ENCODE measurements around the gene RTN4IP1.
"Not testable (repeated sequence)": the region's sequence is repeated elsewhere in the genome, so short reads cannot be mapped to it uniquely, and the experiment has no call there.

The RTN4IP1 gene

GRCh38 chr6:106579281-106579680 is 50.0 kb downstream of the RTN4IP1 start:
- DNase-seq (ENCODE audit: low read depth): no peak

- no peak for DNase-seq (ENCODE audit: low read depth)
Measured at GRCh38 chr6:106574741-106575458, 54.4 kb downstream of the RTN4IP1 start.

DNA sequence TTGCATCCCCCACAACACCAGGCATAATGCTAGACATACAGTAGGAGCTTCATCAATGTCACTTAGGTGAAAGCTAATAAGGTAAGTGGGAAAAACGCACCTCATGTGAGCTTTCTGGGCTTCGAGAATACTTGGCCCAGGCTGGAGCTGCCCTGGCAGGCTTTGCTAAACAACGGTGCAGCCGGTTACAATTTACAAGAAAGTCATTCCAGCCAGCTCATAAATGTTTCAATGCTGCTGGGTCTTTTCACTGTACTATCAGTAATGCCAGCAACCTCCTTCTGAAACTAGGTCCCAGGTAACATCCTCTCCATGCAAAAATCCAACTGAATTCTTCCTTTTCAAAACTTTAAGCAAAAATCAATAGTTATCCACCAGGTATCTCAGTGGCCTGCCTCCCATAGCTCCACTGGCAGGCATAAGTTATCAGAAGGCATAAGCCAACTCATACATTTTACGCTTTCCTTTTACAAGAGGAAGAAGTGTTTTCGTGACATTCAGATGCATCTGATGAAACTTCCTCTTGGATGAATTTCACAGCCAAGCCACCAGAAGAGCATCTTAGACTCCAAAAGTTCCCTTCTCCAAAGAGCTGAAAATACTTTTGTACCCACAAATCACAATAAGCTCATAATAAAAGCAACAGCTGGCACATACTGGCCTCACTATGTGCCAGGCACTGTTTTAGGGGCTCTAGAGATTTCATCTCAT is 56.3 kb downstream of the RTN4IP1 start:
- no peak for DNase-seq (ENCODE audit: low read depth)

DNA sequence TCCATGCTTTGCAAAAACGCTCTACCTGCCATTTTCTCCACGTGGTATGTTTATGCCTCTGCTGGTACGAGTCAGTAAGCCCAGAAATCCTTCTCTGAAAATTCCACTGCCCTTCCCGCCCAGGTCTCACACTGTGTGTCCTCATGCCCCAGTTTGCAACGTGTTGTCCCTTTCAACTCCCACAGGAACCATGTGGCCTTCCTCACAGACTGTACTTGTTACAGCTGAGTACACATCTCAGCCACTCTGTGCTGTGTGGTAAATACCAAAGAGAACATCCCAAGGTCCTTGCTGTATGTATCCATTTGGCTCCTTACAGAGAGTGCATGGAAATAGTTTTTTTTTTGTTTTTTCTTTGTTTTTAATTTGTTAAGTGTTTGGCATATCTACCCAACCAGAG is 56.9 kb downstream of the RTN4IP1 start:
- no peak for DNase-seq (ENCODE audit: low read depth)

GRCh38 chr6:106569428-106569827 is 59.9 kb downstream of the RTN4IP1 start:
- DNase-seq (ENCODE audit: low read depth): no peak

DNA sequence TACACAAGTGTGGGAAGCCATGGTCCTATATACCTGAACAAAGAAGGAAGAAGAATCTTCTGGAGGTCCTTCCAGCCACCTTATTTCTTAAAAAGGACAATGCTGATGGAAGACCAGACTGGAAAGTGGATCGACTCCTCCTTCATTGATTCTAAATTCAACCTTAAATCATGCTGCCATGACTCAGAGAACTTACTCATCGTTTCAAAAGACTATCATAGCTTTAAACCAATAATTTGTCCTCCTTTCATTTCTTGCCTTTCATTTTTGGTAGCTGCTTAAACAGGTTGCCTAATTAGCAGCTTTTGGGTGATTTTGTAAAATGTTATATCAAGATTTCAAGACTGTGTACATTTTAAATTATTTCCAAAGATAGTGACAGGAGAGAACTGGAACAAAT is 60.8 kb downstream of the RTN4IP1 start:
- no peak for DNase-seq (ENCODE audit: low read depth)

- DNase-seq (ENCODE audit: low read depth): no peak
Measured at GRCh38 chr6:106564476-106564875, 64.8 kb downstream of the RTN4IP1 start.

- no peak for DNase-seq (ENCODE audit: low read depth)
Measured at GRCh38 chr6:106563614-106564013, 65.7 kb downstream of the RTN4IP1 start.

DNA sequence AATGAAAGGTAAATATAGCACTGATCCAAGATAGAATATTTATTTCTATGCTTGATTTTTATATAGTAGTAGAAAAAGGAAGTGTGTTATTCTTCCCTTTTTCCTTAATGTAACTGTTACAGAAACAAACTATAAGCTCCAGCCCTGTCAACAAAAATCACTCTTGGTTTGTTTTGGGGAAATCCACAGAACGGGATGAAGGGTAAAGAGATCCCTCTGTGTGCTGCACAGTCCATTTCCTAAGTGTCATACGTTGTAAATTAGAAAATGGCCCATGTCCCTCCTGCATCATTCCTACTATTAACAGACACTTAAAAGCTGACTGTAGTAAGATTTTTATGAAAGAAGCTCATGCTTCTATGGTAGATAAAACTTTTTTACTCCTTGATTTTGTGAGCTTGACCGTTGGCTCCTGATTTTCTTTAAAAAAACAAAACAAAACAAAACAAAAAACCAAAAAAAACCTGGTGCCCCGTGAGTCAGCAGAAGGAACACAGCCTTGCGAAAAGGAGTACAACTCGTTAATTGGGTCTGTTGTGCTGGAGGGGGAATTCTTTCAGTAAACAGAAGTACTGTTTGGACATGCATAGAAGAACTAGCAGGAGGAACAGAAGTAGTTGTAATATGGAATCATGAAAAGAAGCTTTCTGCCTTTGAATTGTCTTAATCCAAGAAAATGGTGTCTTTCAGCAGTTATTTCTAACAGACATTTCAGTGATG is 67.5 kb downstream of the RTN4IP1 start:
- no peak for DNase-seq (ENCODE audit: low read depth)

DNA sequence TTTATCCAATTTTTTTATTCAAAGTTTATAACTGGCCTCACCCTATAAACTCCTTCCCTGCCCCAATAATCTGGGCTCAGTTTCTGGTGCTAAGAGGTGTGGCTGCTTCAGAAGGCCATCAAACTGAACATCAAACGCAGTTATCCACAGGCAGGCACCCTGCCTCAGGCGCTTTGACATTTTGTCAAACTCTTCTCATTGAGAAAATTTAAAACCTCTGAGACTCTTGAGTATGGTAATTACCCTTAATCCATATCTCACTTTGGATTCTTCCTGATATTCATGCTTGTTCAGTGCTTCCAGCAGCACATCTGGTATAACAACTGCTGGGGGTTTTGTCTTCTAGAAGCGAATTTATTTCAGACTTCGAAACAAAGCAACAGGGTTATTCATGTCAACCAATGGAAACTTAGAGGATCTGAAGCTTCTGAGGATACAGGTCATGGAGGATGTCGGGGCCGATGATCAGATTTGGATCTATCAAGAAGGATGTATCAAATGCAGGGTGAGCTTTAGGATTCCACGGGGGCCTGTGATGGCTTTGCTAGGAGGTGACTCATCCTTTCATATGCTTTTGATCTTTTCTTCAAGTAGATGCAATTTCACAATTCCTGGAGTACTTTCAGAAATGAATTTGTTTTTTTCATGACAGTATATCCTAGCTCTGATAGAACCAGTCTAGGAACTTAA is 68.2 kb downstream of the RTN4IP1 start:
- no peak for DNase-seq (ENCODE audit: low read depth)

DNA sequence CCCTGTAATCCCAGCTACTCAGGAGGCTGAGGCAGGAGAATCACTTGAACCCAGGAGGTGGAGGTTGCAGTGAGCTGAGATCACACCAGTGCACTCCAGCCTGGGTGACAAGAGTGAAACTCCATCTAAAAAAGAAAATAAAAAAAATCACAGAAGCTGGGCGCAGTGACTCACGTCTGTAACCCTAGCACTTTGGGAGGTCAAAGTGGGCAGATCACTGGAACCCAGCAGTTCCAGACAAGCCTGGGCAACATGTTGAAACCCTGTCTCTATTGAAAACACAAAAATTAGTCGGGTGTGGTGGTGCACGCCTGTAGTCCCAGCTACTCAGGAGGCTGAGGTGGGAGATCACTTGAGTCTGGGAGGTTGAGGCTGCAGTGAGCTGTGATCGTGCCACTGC is 69.6 kb downstream of the RTN4IP1 start:
- DNase-seq (ENCODE audit: low read depth): not testable (repeated sequence)

- no peak for DNase-seq (ENCODE audit: low read depth)
Measured at GRCh38 chr6:106558364-106558763, 70.9 kb downstream of the RTN4IP1 start.

DNA sequence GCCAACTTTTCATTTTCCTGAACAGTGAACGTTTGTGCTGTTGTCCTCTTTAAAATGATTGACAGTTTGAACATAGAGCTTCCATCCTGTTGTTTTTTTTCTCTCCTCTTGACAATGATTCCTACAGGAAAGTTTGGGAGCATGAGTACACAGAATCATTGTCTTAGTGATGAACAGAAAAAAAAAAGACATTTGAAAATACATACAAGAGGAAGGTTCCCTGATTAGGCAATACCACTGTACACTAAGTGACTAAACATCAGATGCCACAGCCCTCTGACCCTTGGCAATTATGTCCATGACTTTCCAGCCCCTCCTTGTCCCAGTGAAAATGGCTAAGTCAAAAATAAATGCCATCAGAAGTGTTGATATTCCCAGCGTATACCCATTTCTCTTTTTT is 71.5 kb downstream of the RTN4IP1 start:
- no peak for DNase-seq (ENCODE audit: low read depth)

DNA sequence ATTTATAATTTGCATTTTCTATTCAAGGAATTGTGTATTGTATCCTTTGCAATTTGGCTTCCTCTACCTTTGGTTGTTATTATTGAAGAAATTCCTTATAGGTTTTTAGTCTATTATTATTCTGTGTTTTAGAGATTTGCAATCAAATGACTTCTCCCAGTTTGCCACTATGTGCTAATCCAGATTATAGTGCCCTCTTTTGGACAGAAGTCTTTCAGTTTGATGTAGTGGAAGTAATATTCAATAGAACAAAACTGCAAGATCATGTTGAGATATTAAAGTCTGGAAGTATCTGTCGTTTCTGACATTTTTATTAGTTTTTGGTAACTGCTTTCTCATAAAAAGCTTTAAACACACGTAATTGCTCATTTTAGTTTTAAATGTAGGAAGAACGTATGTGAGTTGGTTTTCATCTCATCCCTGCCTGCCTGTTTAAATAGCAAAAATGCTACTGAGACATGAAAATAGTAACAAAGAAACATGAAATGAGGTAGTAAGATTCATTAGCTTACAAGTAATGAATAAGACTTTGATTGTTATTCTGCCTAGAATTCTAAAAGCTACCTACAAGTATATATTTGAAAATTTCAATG is 72.8 kb downstream of the RTN4IP1 start:
- DNase-seq (ENCODE audit: low read depth): no peak

GRCh38 chr6:106555767-106556166 is 73.5 kb downstream of the RTN4IP1 start:
- DNase-seq (ENCODE audit: low read depth): no peak

DNA sequence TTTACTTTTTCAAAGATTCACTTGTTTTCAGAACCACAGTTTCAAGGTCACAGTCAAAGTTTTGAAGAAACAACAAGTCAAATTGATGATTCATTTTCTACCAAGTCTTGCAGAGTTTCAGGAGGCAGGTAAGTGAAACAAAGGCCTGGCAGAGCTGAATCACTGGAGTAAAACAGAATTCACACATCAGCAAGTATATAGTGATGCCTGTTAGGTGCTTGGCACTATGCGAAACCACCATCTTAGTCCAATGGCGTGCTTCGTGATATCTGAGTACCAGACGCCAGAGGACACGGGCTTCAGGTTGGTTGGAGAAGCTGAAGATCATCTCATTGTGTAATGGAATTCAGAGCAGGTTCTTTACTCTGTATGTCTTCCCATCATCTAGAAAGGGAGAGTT is 75.9 kb downstream of the RTN4IP1 start:
- DNase-seq (ENCODE audit: low read depth): no peak

DNA sequence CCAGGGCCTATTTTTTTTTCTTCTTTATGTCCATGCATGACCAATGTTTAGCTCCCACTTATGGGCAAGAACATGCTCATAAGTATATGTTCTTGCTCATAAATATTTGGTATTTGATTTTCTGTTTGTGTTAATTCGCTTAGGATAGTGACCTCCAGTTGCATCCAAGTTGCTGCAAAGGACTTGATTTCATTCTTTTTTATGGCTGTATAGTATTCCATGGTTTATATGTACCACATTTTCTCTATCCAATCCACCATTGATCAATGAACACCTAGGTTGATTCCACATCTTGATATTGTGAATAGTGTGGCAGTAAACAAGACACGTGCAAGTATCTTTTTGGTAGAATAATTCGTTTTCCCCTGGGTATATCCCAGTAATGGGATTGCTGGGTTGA is 78.1 kb downstream of the RTN4IP1 start:
- no peak for DNase-seq (ENCODE audit: low read depth)

DNA sequence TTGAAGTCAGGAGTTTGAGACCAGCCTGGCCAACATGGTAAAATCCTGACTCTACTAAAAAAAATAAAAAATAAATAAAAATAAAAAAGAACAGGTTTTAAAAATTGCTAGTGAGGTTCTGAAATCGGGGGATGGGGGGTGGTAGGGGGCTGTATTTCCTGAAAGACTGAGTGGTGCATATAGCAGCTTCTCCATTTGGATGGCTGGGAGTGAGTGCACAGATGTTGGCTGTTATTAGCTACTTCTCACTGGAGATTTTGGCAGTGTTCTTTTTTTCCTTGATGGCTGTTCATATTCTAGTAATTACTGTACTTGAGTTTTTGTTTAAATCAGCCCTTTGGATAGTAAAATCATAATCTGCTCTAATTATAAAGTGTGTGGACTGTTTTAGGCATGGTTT is 79.8 kb downstream of the RTN4IP1 start:
- DNase-seq (ENCODE audit: low read depth): no peak

- not testable (repeated sequence) for DNase-seq (ENCODE audit: low read depth)
Measured at GRCh38 chr6:106548926-106549455, 80.3 kb downstream of the RTN4IP1 start.

- DNase-seq (ENCODE audit: low read depth): no peak
Measured at GRCh38 chr6:106547601-106548453, 81.5 kb downstream of the RTN4IP1 start.
